Measurements from ENCODE around the gene LMBR1.
"Not testable (repeated sequence)": the region's sequence is repeated elsewhere in the genome, so short reads cannot be mapped to it uniquely, and the experiment has no call there.

LMBR1 gene

DNA sequence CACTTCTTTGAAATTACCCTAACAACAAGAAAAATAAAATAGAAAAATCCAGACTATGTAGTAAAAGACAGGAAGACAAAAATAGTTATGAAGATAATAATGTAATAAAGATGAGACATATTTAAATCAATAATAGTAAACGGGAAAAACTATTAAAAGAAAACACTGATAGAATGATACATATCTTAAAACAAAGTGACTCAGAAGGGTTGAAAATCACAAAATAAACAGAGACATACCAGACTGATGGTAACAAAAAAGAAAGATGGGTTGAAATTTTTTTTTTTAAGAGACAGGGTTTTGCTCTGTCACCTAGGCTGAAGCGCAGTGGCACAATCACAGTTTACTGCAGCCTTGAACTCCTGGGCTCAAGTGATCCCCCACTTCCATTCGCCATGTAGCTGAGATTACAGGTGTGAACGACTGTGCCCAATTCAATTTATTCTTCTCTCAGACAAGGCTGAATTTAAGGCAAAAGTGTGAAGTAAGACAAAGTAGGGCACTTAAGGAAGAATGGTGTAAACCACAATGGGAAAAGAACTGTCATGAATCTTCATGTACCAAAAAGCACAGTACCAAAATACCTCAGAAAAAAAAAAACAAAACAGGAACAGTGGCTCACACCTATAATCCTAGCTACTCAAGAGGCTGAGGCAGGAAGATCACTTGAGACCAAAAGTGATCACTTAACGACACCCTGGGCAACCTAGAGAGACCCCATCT is 47.4 kb downstream of the LMBR1 start:
- H3K27ac Mint-ChIP-seq, result no peak overlapping the region
- peaks cover 3% of the 10 kb centered on the region for H3K9me3 Mint-ChIP-seq
- no peaks in the 10 kb centered on the region for H3K27me3 Mint-ChIP-seq
- H3K36me3 Mint-ChIP-seq (ENCODE audit: low read depth), result peaks cover 14% of the 10 kb centered on the region
- no peak for DNase-seq
- peaks cover 36% of the 10 kb centered on the region for H3K4me1 Mint-ChIP-seq (ENCODE audit: low read depth)
- no peak overlapping the region for H3K4me3 Mint-ChIP-seq

DNA sequence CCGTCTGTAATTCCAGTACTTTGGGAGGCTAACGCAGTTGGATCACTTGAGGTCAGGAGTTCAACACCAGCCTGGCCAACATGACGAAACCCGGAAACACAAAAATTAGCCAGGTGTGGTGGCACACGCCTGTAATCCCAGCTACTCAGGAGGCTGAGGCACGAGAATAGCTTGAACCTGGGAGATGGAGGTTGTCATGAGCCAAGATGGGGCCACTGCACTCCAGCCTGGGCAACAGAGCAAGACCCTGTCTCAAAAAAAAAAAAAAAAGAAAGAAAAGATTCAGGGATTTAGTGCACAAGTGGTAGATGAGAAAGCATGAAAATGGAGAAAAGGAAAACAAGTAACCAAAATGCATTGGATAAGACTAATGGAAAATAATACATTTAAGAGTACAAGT is 49.4 kb downstream of the LMBR1 start:
- H3K4me3 Mint-ChIP-seq, H3K27me3 Mint-ChIP-seq, H3K9me3 Mint-ChIP-seq, H3K27ac Mint-ChIP-seq, DNase-seq: not testable (repeated sequence)
- Mint-ChIP-seq H3K4me1 (ENCODE audit: low read depth) (peaks cover 42% of the 10 kb centered on the region), H3K36me3 (ENCODE audit: low read depth) (peaks cover 14% of the 10 kb centered on the region)

DNA sequence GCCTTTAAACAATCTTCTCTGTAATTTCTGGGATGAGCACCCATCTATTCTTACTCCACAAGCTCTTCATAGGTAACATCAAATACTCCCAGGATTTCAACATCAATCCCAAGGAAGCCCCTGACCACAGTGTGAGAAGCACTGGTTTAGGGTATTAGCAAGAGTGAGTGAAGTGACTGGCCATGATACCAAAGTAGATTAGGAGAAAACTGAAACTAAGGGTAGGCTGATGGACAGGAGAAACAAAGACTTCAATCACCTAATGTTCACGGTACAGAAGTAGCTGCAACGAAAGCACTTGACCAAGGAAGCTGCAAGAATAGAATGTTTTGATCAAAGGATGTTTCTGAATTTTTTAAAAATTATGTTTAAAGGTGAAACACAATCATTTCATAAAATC is 49.8 kb downstream of the LMBR1 start:
- Mint-ChIP-seq H3K27ac (no peak overlapping the region), H3K27me3 (no peaks in the 10 kb centered on the region), H3K4me3 (no peak overlapping the region), H3K4me1 (ENCODE audit: low read depth) (peaks cover 38% of the 10 kb centered on the region), H3K36me3 (ENCODE audit: low read depth) (peaks cover 18% of the 10 kb centered on the region), H3K9me3 (no peaks in the 10 kb centered on the region)
- DNase-seq, result no peak

DNA sequence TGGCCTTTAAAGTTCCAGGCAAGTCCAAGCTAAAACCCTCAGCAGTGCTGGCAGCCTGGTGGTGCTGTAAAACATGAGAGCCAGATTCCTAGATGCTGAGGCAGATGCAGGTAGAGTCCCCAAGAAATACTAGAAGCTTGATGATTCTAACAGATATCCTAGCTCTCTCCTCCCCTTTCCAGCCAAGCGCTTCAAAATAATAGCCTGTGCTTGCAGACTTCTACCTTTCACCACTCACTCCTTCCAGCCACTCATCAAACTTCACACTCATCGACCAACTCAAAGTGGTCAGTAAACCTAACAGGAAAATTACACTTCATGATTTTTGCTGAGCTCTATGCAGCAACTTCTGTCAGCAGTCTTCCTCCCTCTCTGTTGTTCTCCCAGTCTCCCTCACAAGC is 50.2 kb downstream of the LMBR1 start:
- H3K36me3 Mint-ChIP-seq (ENCODE audit: low read depth), result peaks cover 15% of the 10 kb centered on the region
- H3K4me1 Mint-ChIP-seq (ENCODE audit: low read depth), result peaks cover 33% of the 10 kb centered on the region
- no peaks in the 10 kb centered on the region for H3K27me3 Mint-ChIP-seq
- H3K4me3 Mint-ChIP-seq, result no peak overlapping the region
- no peak overlapping the region for H3K27ac Mint-ChIP-seq
- no peak for DNase-seq
- H3K9me3 Mint-ChIP-seq, result no peaks in the 10 kb centered on the region

DNA sequence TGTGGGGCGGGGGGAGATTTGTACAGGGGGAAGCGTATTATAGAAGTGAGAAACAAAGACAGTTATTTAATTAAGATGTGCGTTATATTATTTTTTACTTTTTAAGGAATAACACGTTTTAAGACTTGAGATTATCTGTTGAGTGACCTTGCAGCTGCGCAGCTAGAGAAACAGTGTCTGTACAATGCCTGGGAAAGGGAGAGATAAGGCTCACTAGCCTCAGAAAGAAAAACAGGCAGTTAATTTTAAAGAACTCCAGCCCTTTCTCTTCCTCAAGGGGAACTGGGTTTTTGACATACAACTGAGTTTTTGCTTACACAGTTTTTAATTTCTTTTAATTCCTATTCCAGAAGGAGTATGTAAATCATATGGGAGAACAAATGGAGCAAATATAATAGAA is 50.7 kb downstream of the LMBR1 start:
- Mint-ChIP-seq H3K4me3 (no peak overlapping the region), H3K36me3 (ENCODE audit: low read depth) (peaks cover 17% of the 10 kb centered on the region), H3K9me3 (no peaks in the 10 kb centered on the region), H3K4me1 (ENCODE audit: low read depth) (peaks cover 29% of the 10 kb centered on the region), H3K27ac (no peak overlapping the region), H3K27me3 (no peaks in the 10 kb centered on the region)
- no peak for DNase-seq

DNA sequence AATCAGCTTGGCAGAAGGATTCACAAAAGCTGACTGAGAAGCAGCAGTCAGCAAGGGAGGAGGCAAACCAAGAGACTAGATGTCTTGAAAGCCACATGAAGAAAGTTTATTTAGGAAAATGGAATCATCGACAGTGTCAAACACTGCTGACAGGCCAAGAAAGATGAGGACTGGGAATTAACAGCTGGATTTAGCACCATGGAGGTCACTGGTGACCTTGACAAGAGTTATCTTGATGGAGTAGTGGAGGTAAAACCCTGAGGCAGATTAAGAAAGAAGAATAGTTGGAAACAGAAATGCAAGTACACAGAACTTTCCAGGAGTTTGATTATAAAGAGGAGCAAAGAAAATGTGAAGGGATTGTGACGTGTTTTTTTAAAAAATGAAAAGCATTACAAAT is 51.5 kb downstream of the LMBR1 start:
- H3K27ac Mint-ChIP-seq, result no peak overlapping the region
- DNase-seq, result no peak
- peaks cover 22% of the 10 kb centered on the region for H3K4me1 Mint-ChIP-seq (ENCODE audit: low read depth)
- H3K4me3 Mint-ChIP-seq, result no peak overlapping the region
- H3K27me3 Mint-ChIP-seq, result no peaks in the 10 kb centered on the region
- peaks cover 20% of the 10 kb centered on the region for H3K36me3 Mint-ChIP-seq (ENCODE audit: low read depth)
- no peaks in the 10 kb centered on the region for H3K9me3 Mint-ChIP-seq

DNA sequence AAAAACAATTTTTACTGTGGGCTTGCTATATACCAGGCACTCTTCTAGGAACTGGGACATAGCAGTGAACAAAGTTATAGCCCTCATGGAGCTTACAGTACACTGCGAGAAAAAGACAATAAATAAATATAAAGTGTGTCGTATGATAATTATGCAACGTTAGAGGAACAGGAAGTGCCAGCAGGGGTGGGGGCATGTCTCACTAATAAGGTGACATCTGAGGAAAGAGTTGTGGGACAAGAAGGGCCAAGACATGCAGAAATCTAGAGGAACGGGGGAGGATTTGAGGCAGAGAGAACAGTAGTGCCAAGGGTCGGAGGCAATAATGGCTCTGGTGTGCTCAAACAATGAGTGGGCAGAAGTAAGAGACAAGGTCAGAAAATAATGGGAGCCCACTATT is 52.8 kb downstream of the LMBR1 start:
- H3K27ac Mint-ChIP-seq, result no peak overlapping the region
- no peak for DNase-seq
- H3K4me1 Mint-ChIP-seq (ENCODE audit: low read depth), result peaks cover 12% of the 10 kb centered on the region
- no peaks in the 10 kb centered on the region for H3K9me3 Mint-ChIP-seq
- no peaks in the 10 kb centered on the region for H3K27me3 Mint-ChIP-seq
- peaks cover 31% of the 10 kb centered on the region for H3K36me3 Mint-ChIP-seq (ENCODE audit: low read depth)
- no peak overlapping the region for H3K4me3 Mint-ChIP-seq

DNA sequence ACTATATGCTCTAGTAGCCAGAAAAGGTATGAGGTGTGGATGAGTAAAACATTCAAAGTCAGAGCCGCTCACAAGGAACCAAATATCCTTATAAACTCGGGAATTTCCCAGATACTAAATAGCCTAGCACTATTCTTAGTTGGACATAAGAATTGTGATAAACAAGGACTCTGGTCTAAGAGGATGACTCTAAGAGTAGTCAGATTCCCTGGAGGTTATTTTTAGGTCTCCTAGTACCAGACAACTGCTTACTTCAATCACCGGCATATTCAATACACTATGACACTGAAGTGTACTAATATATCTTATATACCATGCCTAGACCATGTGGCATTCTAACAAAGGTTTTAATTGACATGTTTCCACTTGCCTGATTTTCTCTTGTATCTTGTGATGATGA is 56.5 kb downstream of the LMBR1 start:
- no peak overlapping the region for H3K4me3 Mint-ChIP-seq
- H3K36me3 Mint-ChIP-seq (ENCODE audit: low read depth), result peaks cover 57% of the 10 kb centered on the region
- H3K4me1 Mint-ChIP-seq (ENCODE audit: low read depth), result peaks cover 7% of the 10 kb centered on the region
- no peak overlapping the region for H3K27ac Mint-ChIP-seq
- no peaks in the 10 kb centered on the region for H3K9me3 Mint-ChIP-seq
- no peaks in the 10 kb centered on the region for H3K27me3 Mint-ChIP-seq
- DNase-seq, result no peak

DNA sequence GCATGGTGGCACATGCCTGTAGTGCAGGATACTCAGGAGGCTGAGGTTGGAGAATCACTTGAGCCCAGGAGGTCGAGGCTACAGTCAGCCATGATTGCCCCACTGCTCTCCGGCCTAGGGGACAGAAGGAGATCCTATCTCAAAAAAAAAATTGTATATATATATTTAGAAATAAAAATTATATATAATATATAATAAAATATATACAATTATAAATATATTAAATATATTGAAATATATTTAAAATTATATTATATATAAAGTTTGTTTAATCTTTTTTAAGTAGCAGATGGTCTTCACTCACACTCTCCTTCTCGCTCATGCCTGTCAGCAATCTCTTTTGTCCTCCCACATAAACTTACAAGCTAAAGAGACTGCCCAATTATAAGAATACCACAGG is 58.5 kb downstream of the LMBR1 start:
- Mint-ChIP-seq H3K4me1 (ENCODE audit: low read depth) (peaks cover under 1% of the 10 kb centered on the region), H3K27me3 (no peaks in the 10 kb centered on the region), H3K9me3 (no peaks in the 10 kb centered on the region), H3K27ac (no peak overlapping the region), H3K4me3 (no peak overlapping the region), H3K36me3 (ENCODE audit: low read depth) (peaks cover 53% of the 10 kb centered on the region)
- DNase-seq, result no peak

DNA sequence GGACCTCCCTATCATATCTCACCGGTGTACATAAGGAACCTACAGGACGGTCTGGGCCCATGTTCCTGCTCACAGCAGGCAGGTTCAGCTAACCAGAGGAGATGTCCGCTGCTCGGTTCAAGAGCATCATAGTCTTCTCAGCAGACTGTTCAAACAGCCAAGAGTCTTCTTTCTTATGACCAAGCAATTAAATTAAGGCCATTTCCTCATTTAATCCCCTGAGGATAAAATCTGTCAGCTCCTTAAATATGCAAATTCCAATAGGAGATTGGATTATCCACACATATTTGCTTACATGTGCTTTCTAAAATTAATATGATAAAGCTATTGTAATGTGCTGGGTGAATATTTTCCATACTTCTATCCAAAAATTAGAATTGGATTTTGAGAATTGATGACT is 59.7 kb downstream of the LMBR1 start:
- DNase-seq, result no peak
- Mint-ChIP-seq H3K4me3 (no peak overlapping the region), H3K4me1 (ENCODE audit: low read depth) (no peaks in the 10 kb centered on the region), H3K27ac (no peak overlapping the region), H3K36me3 (ENCODE audit: low read depth) (peaks cover 49% of the 10 kb centered on the region), H3K9me3 (no peaks in the 10 kb centered on the region), H3K27me3 (no peaks in the 10 kb centered on the region)

DNA sequence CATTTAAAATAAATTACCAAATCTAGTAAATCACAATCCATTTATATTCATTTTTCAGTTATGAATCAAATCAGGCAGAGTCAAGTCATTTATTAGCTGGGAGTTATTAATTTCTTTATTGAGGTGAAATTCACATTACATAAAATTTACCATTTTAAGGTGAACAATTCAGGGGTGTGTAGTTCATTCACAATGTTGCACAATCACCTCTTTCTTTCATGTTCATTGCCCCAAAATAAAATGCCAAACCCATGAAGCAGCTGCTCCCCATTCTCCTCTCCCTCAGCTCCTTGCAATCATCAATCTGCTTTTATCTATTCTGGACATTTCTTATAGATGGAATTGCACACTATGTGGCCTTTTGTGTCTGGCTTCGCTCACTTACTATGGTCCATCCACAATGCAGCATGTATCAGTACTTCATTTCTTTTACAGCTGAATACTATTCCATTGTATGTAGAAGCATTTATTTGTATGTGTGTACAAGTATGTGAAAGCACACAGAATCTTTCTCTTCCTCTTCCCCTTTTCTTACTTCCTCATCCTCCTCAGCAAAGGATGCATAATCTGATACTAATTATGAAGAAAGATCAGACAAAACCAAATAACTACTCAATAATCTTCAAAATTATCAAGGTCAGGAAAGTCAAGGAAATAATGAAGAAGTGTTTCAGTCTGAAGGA is 60.6 kb downstream of the LMBR1 start:
- peaks cover 45% of the 10 kb centered on the region for H3K36me3 Mint-ChIP-seq (ENCODE audit: low read depth)
- no peak for DNase-seq
- no peak overlapping the region for H3K27ac Mint-ChIP-seq
- no peaks in the 10 kb centered on the region for H3K27me3 Mint-ChIP-seq
- no peaks in the 10 kb centered on the region for H3K4me1 Mint-ChIP-seq (ENCODE audit: low read depth)
- no peak overlapping the region for H3K4me3 Mint-ChIP-seq
- no peaks in the 10 kb centered on the region for H3K9me3 Mint-ChIP-seq

DNA sequence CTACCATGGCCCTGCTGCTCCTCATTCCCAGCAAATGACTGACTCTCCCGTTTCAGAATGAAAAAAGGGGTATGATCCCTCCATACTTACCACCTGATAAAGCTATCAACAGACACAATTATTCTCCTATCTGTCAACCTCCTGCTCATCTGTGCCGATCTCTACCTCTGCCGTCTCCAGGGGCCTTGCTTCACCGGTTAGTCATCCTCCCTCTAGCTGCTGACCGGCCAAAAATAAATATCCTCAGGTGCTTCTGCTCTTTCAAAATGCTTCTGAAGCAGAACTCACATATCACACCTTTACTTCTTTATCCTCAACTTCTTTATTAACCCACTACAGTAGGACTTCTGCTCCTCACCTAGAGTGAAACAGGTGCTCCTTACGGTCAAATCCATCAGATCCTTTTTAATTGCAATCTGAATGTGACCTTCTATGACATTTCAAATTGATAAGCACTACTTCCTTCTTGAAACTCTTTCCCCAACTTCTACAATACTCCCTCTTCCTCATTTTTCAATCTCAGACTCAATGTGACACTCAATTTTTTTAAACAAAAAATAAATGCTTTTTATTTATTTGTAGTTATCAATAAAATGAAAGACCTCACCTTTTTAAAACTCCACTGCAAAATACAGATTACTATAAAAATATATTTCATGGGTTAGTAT is 63.2 kb downstream of the LMBR1 start:
- no peaks in the 10 kb centered on the region for H3K27me3 Mint-ChIP-seq
- H3K4me3 Mint-ChIP-seq, result no peak overlapping the region
- H3K27ac Mint-ChIP-seq, result no peak overlapping the region
- H3K9me3 Mint-ChIP-seq, result no peaks in the 10 kb centered on the region
- no peaks in the 10 kb centered on the region for H3K4me1 Mint-ChIP-seq (ENCODE audit: low read depth)
- DNase-seq, result no peak
- H3K36me3 Mint-ChIP-seq (ENCODE audit: low read depth), result peaks cover 30% of the 10 kb centered on the region

DNA sequence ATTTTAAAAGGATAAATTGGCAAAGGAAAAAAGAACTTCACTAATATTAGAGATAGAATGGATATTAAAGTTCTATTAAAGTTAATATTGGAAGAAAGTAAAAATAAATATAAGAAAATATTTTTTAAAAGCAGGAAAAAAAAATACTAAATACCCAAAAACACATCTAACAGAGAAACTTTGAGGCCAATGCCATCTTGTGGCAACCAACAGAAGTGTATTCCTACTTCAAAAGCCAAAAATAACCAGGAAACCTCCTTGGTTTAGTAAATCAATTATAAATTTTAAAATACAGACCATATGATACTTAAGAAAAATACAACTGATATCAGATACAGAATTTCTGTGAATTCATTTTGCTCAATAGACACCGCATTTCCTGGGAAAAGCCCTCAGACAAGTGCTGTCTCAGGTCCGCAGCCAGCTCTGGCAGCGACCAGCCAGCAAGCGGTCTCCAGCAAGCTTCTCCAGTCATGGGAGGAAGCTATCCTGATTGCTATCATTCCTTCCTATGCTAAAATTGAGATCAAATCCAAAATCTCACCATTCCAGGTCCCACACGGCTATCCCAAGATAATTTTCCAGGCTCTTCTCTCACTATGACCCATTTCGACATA is 65.3 kb downstream of the LMBR1 start:
- Mint-ChIP-seq H3K36me3 (ENCODE audit: low read depth) (peaks cover 25% of the 10 kb centered on the region), H3K27me3 (no peaks in the 10 kb centered on the region), H3K4me1 (ENCODE audit: low read depth) (no peaks in the 10 kb centered on the region), H3K27ac (no peak overlapping the region), H3K4me3 (no peak overlapping the region), H3K9me3 (no peaks in the 10 kb centered on the region)
- no peak for DNase-seq

DNA sequence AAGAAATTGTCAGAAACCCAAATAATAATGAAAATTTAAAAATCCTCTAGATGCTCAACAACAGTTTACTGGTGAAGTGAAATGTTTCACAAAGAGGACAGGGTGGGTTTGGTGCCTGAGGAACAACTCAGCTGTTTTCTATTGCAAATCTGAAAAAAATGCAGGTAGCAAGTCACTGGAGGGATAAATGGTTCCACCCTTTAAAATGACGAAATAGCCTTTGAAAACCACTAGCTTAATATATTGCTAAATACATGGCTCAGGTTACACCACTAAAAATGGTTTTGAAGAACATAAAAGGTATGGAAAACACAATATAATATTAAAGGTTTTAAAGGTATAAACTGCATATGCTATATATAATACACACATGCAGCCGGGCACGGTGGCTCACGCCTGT is 69.5 kb downstream of the LMBR1 start:
- Mint-ChIP-seq H3K27ac (no peak overlapping the region), H3K9me3 (no peaks in the 10 kb centered on the region), H3K36me3 (ENCODE audit: low read depth) (peaks cover 31% of the 10 kb centered on the region), H3K4me1 (ENCODE audit: low read depth) (no peaks in the 10 kb centered on the region), H3K4me3 (no peak overlapping the region), H3K27me3 (no peaks in the 10 kb centered on the region)
- no peak for DNase-seq

Measured in activated T-cell treated with anti-CD3 and anti-CD28 coated beads, Interleukin-2, amount 50 U/mL, for 24 hours (primary cell).